Tibial nerve (tissue), 4 donors: ENCODE data around the gene POLD4. TPM values are rescaled to one million over a fixed set of nuclear protein-coding genes. Genes with fewer than 3 reads are reported as not detected.

Experiments
- DNase-seq, 2 donors: peaks; one replicate each; pipeline ENCODE4 v3.0.0-alpha.2; 2019; ENCODE audit warnings: low spot score in 2 of 2
- H3K27ac ChIP-seq, 4 donors: fragments of 200-600 bp; sonication (generic) in 3 of 4; one replicate each; pipeline ENCODE4 v1.5.1; 2017 to 2019; ENCODE audit warnings: mild to moderate bottlenecking in 1 of 4
- H3K27me3 ChIP-seq, 2 donors: fragments of 200-600 bp; sonication (generic) in 1 of 2; one replicate each; pipeline versions ENCODE4 v1.5.1 to v1.6.0; 2017 to 2019
- H3K36me3 ChIP-seq, 3 donors: fragments of 200-600 bp; sonication (generic); one replicate each; pipeline ENCODE4 v1.5.1; 2018 to 2019
- H3K4me1 ChIP-seq, 4 donors: fragments of 200-600 bp; sonication (generic) in 3 of 4; one replicate each; pipeline ENCODE4 v1.5.1; 2017 to 2019
- H3K4me3 ChIP-seq, 4 donors: fragments of 200-600 bp; sonication (generic) in 3 of 4; one replicate each; pipeline ENCODE4 v1.5.1; 2017 to 2019; ENCODE audit warnings: mild to moderate bottlenecking in 1 of 4, moderate library complexity in 1 of 4
- H3K9me3 ChIP-seq, 4 donors: fragments of 200-600 bp; sonication (generic) in 3 of 4; one replicate each; pipeline ENCODE4 v1.5.1; 2017 to 2019
- CTCF ChIP-seq, 5 experiments: fragments of 200-600 bp in 3 of 5; fragments of 450-650 bp in 2 of 5; sonication (generic) in 3 of 5; IDR thresholded peaks; one replicate each; pipeline ENCODE4 v1.5.1; 2016 to 2019; ENCODE audit warnings: antibody characterized with exemption in 5 of 5, mild to moderate bottlenecking in 3 of 5, moderate library complexity in 2 of 5
- EP300 ChIP-seq, 2 donors: sonication (generic); formaldehyde crosslinking; IDR thresholded peaks; one replicate each; pipeline ENCODE4 v1.6.1; 2017; ENCODE audit warnings: antibody characterized with exemption in 2 of 2, mild to moderate bottlenecking in 1 of 2
- POLR2A ChIP-seq, 2 donors: fragments of 450-650 bp; IDR thresholded peaks; one replicate each; pipeline ENCODE4 v1.6.1; 2017; ENCODE audit warnings: antibody characterized with exemption in 2 of 2, mild to moderate bottlenecking in 2 of 2, moderate library complexity in 2 of 2
- WGBS, 2 donors: methylation state at CpG; one replicate each; pipeline ENCODE4 v1.1.5; 2018; 5-methylcytosine and 5-hydroxymethylcytosine counted together
- total RNA-seq, 4 donors: library from RNA; depleted of rRNA; stranded (reverse); fragments of >200 nt; gene quantifications; one replicate each; pipeline ENCODE4 v1.1.0, GENCODE V29; 2016

The POLD4 gene
- total RNA-seq, 4 donors from 2014 or later: 70.8 to 154 (median 88.5) TPM

GRCh38 chr11:67381244-67381972 lies 28.1 kb upstream of the POLD4 start:
- DNase-seq: no peak
- H3K4me3 ChIP-seq: no peak overlapping the region
- WGBS, 2 donors: 70 to 74% methylated on average over 13 of the region's 13 CpGs
- no peaks in the 10 kb centered on the region for H3K27me3 ChIP-seq
- TF ChIP-seq EP300 (IDR thresholded peaks at IDR 0.05) (no peak), POLR2A (IDR thresholded peaks at IDR 0.05) (no peak), CTCF (IDR thresholded peaks at IDR 0.05) (peak in 1 of 5 experiments; percentile 8)
- H3K4me1 ChIP-seq: peaks cover 0 to 41% (median 8%) of the 10 kb centered on the region in 4 donors
- H3K36me3 ChIP-seq: no peaks in the 10 kb centered on the region
- peak overlapping the region in 2 of 4 donors; percentile 17 to 22 for H3K27ac ChIP-seq
- H3K9me3 ChIP-seq: no peaks in the 10 kb centered on the region

GRCh38 chr11:67379061-67380058 lies 26.0 kb upstream of the POLD4 start:
- H3K27me3 ChIP-seq: no peaks in the 10 kb centered on the region
- no peak for DNase-seq
- no peak overlapping the region for H3K4me3 ChIP-seq
- no peaks in the 10 kb centered on the region for H3K9me3 ChIP-seq
- TF ChIP-seq CTCF (IDR thresholded peaks at IDR 0.05) (no peak), POLR2A (IDR thresholded peaks at IDR 0.05) (no peak), EP300 (IDR thresholded peaks at IDR 0.05) (no peak)
- 66 to 67% methylated on average over 22 to 23 of the region's 23 CpGs for WGBS, 2 donors
- H3K27ac ChIP-seq: no peak overlapping the region
- peaks cover 0 to 49% (median 17%) of the 10 kb centered on the region in 4 donors for H3K4me1 ChIP-seq
- no peaks in the 10 kb centered on the region for H3K36me3 ChIP-seq

- no peak overlapping the region for H3K27ac ChIP-seq
- no peak for TF ChIP-seq EP300 (IDR thresholded peaks at IDR 0.05)
- no peak for TF ChIP-seq POLR2A (IDR thresholded peaks at IDR 0.05)
- no peak for TF ChIP-seq CTCF (IDR thresholded peaks at IDR 0.05)
- no peaks in the 10 kb centered on the region for H3K36me3 ChIP-seq
- H3K27me3 ChIP-seq: no peaks in the 10 kb centered on the region
- DNase-seq: no peak
- H3K4me3 ChIP-seq: no peak overlapping the region
- WGBS, 2 donors: 84 to 87% methylated on average over 4 of the region's 4 CpGs
- H3K9me3 ChIP-seq: no peaks in the 10 kb centered on the region
- H3K4me1 ChIP-seq: peaks cover 0 to 54% (median 21%) of the 10 kb centered on the region in 4 donors
These were observed 25.2 kb upstream of the POLD4 start for GRCh38 chr11:67378544-67378943.

DNA sequence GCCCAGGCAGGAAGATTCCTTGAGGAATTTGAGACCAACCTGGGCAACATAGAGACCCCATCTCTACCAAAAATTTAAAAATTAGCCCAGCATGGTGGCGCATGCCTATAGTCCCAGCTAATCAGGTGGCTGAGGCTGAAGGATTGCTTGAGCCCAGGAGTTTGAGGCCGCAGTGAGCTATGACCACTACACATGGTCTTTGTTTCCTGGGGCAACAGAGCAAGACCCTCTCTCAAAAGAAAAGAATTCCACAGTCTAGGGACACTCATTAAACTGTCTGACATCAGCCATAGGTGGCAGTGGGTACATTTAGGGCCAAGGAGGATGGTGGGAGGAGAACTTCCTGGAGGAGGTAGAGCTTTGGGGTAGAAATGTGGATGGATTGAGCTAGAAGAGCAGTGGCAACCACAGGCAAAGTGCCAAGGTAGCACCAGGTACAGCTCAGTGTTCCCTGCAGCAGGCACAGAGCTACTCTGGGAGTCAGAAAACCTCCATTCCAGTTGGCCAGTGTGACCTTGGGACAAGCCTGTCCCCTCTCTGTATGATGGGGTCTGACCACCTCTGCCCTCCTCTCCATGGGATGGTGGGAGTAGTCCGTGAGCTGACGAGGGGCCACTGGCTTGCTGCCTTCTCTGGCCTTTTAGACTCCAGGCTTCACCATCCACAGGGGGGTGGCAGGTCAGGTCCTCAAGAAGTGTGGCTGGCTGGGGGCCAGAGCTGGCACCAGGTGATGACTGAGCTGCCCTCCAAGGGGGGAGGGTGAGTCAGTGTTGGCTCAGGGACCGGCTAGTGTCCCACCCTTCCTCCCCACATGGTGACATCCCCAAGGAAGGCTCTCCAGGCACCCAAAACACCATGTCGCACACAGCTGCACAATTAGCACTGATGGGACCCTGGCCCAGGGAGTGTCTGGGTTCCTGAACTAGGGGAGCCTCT lies 23.8 kb upstream of the POLD4 start:
- H3K4me3 ChIP-seq: no peak overlapping the region
- H3K27ac ChIP-seq: no peak overlapping the region
- no peaks in the 10 kb centered on the region for H3K9me3 ChIP-seq
- WGBS, 2 donors: 83 to 88% methylated on average over 6 of the region's 6 CpGs
- no peaks in the 10 kb centered on the region for H3K36me3 ChIP-seq
- H3K27me3 ChIP-seq: no peaks in the 10 kb centered on the region
- TF ChIP-seq CTCF (IDR thresholded peaks at IDR 0.05): no peak
- TF ChIP-seq EP300 (IDR thresholded peaks at IDR 0.05): no peak
- TF ChIP-seq POLR2A (IDR thresholded peaks at IDR 0.05): no peak
- peaks cover 0 to 51% (median 20%) of the 10 kb centered on the region in 4 donors for H3K4me1 ChIP-seq
- DNase-seq: no peak
